Stimulated activated CD8-positive, alpha-beta memory T cell treated with anti-CD3 and anti-CD28 coated beads, Interleukin-12 subunit alpha, Interleukin-12 subunit beta, amount 100 ng/mL, for 24 hours (primary cell): ENCODE results near the gene SPANXN4.

Experiments
- DNase-seq: peaks from one replicate; pipeline ENCODE4 v3.0.0-alpha.2; 2020; ENCODE audit errors: extremely low read depth

SPANXN4 gene

DNA sequence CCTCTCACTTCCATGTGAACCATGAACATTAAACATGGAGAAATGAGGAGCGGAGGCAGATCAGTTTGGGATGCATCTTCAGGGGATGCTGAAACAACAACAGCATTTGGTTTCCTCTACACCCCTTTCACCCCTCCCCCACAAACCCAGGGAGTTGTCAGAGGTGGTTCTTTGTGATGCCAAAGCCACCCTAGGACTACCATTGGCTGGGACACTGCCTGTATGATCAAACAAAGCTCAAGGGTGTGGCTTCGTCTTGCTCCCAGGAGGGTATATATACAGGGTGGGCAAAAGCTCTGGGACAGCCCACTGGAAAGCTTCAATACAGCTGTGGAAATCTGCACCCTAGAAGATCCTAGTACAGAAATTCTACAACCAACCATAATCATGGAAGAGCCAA lies at the start of gene SPANXN4:
Gene SPANXN4, plus strand, starts transcription at position 301 of the 400 bp plus-strand sequence. Its CDS starts 87 bp downstream, at position 388.
- no peak for DNase-seq

GRCh38 chrX:142977128-142977914 lies 48.4 kb upstream of the SPANXN4 start:
- DNase-seq, result no peak

GRCh38 chrX:142978130-142978684 lies 47.5 kb upstream of the SPANXN4 start:
- no peak for DNase-seq

GRCh38 chrX:142982679-142983078 lies 43.0 kb upstream of the SPANXN4 start:
- DNase-seq, result no peak

- DNase-seq, result no peak
Measured at GRCh38 chrX:142994988-142995387, 30.7 kb upstream of the SPANXN4 start.

DNA sequence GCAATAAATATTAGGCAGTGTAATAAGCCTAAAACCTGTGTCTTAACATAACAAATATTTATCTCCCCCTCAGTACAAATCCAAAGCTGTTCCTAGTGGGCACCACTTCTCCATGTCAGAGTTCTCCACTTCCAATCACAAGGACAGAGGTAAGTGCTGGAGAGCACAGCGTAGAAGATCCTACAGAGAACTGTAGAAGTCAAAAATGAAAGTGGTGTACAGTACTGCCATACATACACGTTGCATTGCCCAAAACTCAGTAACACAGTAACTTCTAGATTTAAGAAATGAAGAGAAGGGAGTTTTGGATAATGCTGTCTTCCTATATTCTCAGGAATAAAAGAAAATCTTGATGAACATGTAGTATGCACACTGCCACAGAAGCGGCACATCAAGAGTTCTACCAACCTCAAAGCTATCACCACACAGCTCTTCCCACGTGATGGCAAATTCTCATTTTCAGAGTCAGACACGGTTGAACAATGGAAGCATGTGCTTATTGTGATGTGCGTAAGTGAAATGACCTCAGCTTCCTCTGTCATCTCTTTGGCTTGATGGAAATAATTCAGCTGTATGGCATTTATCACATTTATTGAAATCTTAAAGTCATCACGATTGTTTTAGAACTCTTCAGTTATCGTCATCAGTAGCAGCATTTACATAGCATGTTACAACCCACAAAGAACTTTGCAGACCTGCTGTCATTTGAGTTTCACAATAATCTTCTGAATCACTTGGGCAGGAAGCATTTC lies 27.1 kb upstream of the SPANXN4 start:
- no peak for DNase-seq

DNA sequence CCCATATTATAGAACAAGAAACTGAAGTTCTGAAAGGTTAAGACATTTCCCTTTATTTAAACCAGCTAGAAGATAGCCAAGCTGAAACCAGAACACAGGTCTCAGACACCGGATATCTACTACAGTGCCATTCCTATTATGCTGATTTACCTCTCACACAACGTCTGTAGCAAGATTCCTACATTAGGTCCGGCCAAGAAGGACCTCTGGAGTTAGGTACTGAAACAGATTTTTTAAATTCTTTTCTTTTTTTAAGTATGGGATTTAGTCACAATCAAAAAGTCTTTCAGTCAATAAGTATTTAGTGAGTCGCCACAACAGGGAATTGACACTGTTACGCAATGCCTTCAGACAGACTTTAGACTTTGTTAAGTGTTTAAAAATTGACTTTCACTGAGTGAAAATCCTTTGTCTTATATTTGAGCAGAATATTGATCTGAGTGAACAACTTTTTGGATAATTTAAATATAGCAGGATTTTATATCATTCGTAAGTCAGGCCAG lies 26.5 kb upstream of the SPANXN4 start:
- DNase-seq, result no peak

GRCh38 chrX:143002206-143002605 lies 23.5 kb upstream of the SPANXN4 start:
- no peak for DNase-seq

DNA sequence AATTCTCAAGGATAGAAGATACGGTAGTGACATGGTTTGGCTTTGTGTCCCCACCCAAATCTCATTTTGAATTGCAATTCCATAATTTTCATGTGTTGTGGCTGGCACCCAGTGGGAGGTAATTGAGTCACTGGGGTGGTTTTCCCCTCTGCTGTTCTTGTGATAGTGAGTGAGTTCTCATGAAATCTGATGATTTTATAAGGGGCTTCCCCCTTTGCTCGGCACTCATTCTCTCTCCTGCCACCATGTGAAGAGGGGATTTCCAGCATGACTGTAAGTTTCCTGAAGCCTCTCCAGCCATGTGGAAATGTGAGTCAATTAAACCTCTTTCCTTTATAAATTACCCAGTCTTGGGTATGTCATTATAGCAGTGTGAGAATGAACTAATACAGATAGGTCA lies 8.5 kb upstream of the SPANXN4 start:
- no peak for DNase-seq

DNA sequence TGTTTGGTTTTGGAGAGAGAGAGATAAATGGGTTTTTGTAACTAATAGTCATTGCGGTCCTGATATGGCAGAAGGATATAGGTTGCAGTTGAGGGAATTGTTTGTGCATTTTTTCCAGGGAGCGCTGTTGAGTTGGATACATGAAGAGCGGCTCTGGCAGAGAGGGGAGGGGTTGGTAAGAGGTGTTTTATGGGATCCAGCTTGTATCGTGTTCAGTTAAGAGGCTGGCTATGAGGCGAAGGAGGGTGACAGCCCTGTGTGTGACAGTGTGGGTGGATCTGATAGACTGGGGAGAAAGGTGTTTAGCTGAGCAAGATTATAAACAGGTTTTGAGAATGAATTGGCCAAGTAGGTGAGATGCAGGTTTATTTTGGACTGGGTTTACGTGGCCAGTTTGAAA lies 1.5 kb downstream of the SPANXN4 start:
- no peak for DNase-seq

- no peak for DNase-seq
Measured at GRCh38 chrX:143047511-143047910, 21.8 kb downstream of the SPANXN4 start.

- DNase-seq, result no peak
Measured at GRCh38 chrX:143058120-143058519, 32.4 kb downstream of the SPANXN4 start.

- DNase-seq, result no peak
Measured at GRCh38 chrX:143081231-143081630, 55.5 kb downstream of the SPANXN4 start.

- no peak for DNase-seq
Measured at GRCh38 chrX:143082537-143082936, 56.8 kb downstream of the SPANXN4 start.
